H4 (cell line): Measurements from ENCODE around the gene UTP20. TPM values are rescaled to one million over a fixed set of nuclear protein-coding genes. Genes with fewer than 3 reads are reported as not detected.
"Not testable (repeated sequence)": the region's sequence is repeated elsewhere in the genome, so short reads cannot be mapped to it uniquely, and the experiment has no call there.

Source experiments
- DNase-seq: peaks from one replicate; pipeline ENCODE4 v3.0.0-alpha.2; 2015; ENCODE audit warnings: low spot score
- total RNA-seq: library from RNA; depleted of rRNA; stranded (reverse); fragments of >200 nt; shearing (Covaris generic); gene quantifications from 2 replicates; pipeline ENCODE4 v1.2.3, GENCODE V29; 2014

The UTP20 gene
- total RNA-seq, 1 experiment from 2014 or later = 17.0 TPM

DNA sequence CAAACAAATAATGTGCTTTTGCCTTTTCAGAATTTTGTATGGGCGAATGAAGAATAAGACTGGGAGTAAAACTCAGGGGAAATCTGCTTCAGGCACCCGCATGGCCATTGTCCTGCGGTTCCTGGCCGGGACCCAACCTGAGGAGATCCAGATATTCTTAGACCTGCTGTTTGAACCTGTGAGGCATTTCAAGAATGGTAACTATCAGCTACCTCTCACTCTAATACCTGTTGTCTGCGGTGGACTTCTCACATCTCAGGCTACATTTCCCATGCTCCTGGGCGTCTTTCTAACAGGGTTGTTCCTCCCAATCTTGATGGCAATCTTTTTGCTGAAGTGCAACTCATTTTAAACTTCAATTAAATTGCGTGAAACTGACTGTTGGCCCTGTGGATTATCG, 47.1 kb downstream of the UTP20 start:
- DNase-seq = no peak

- no peak for DNase-seq
Observed at GRCh38 chr12:101327546-101327945, 47.6 kb downstream of the UTP20 start.

GRCh38 chr12:101328917-101329316, 49.0 kb downstream of the UTP20 start:
- no peak for DNase-seq

GRCh38 chr12:101330631-101331030, 50.7 kb downstream of the UTP20 start:
- no peak for DNase-seq

DNA sequence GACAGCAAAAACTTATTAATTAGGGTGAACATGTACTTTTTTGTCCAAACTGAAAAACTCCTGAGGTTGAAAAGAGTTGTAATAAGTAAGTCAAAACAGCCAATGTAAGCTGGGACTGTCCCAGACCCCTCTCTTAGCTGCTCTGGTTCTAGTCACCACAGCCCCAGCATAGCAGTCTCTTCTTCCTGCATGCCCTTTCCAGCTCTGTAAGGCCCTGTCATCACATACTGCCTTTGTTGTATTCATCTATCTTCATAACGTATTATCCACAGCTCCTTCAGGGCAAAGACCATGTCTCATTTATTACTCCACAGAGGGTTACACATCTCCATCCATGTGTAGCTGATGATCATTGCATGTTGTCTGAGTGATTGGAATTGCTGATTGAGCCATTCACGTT, 56.5 kb downstream of the UTP20 start:
- DNase-seq = no peak

- no peak for DNase-seq
Observed at GRCh38 chr12:101338087-101338486, 58.2 kb downstream of the UTP20 start.

GRCh38 chr12:101343893-101344292, 64.0 kb downstream of the UTP20 start:
- DNase-seq = no peak

GRCh38 chr12:101351682-101352081, 71.8 kb downstream of the UTP20 start:
- no peak for DNase-seq

DNA sequence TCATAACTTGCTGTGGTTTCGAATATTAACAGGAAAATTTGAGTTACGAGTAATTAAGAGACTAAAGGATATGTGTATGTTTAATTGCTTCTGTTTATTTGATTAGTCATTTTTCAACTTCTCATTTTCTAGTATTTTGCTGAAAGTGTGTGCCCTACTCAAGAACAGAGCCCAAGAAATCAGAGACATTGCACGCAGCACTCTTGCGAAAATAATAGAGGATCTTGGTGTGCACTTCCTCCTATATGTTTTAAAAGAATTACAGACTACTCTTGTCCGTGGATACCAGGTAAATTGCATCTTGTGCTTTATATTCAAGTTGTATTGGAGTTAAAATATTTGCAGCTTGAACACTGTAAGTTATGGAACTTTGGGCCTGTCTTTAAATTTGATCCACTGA, 76.9 kb downstream of the UTP20 start:
- DNase-seq = no peak

- no peak for DNase-seq
Observed at GRCh38 chr12:101361455-101361854, 81.5 kb downstream of the UTP20 start.

GRCh38 chr12:101368016-101368415, 88.1 kb downstream of the UTP20 start:
- no peak for DNase-seq

DNA sequence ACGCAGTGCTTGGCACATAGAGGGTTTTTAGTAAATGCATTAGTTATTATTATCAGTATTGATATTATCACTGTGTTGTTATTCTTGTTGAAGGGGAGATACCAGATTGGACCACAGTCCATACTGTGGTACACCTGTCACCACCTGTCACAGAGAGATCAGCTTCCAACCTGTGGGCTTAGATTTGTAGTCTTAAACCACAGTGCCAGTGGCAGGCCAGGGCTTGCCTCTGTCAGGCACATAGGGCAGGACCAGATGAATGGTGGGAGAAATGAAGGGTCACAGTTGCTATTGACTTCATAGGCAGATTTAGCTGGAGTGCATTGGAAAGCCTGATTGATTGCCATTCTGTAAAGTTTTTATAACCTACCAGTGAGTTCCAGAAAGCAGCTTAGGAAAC, 92.5 kb downstream of the UTP20 start:
- no peak for DNase-seq

DNA sequence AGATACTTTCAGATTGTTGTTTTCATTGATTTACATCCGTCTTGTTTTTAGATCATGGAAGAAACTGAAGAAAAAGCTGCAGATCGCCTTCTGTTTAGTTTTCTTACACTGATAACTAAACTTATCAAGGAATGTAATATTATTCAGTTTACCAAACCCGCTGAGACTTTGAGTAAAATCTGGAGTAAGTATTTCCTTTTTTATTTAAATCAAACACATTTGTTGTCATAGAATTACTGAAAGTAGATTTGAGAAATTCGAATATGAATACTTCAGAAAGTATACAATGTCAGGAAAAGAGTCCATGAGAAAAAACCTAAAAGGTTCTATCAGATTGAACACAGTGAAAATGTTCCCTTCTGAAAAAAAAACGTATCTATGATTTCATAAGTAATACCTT, 95.7 kb downstream of the UTP20 start:
- DNase-seq = no peak

GRCh38 chr12:101379149-101379548, 99.2 kb downstream of the UTP20 start:
- no peak for DNase-seq

- DNase-seq = not testable (repeated sequence)
Observed at GRCh38 chr12:101391181-101391580, 111.3 kb downstream of the UTP20 start.

DNA sequence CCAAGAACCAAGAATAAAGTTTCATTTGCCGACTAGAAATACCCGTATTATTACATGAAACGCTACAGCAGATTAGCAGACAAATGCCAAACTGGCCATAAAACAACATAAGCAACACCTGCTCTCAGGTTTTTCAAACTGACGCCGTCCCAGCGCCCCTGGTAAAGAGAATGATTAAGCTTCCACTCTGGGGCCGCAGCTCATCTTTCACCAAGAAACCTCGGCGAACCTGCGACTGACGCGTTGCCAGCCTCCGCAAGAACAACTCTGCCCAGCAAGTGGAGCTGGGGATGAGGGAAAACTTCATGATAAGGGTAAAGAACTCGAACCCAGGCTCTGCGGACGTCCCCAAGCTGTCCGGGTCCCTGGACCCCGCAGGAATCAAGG, 127.1 kb downstream of the UTP20 start:
- no peak for DNase-seq

DNA sequence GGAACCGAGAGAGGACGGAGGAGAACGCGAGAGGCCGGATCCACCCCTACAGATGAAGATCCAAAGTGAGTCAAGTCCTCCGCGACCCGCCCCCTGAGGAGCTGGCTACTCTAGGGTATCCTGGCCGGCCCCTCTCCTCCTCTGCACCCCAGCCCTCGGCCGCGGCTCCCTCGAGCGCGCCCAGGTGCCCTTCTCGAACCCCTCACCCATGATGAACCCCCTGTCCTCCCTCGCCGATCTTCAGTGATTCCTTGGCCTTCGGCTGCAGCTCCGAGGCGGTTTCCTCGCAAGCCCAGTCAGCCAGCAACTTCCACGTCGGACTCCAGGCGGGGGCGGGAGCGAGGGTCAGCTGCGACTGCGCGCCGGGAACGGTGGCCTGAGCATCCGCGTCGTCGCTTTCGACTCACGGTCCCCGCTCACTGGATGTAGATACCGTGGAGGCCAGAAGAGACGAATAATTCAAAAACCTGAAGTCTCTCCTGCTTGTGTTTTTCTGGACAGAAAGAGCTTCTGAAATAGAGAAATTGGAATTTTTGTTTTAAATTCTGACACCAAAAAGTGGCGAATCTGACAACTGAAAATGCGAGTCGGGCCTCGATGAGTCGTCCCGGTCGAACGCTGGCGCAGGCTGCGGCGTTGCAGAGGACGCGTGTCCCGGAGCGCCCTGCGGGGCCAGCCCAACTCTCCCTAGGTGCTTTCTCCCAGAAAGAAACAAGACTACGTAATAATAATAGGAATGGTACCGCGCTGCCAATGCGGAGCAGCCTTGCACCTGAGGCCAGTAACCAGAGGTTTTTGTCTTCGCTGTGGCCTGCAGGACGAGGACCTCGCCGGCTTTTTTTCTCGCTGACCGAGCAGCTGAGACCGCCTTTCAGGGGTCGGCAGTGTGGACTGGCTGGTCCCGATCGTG, 127.8 kb downstream of the UTP20 start, which contains the start of gene ARL1:
ARL1 (minus strand) TSS at position 337 of the 910 bp plus-strand sequence; CDS start at position 210, 127 bp downstream.
- DNase-seq = peak; percentile 79

- DNase-seq = not testable (repeated sequence)
Observed at GRCh38 chr12:101410169-101410568, 130.3 kb downstream of the UTP20 start.

DNA sequence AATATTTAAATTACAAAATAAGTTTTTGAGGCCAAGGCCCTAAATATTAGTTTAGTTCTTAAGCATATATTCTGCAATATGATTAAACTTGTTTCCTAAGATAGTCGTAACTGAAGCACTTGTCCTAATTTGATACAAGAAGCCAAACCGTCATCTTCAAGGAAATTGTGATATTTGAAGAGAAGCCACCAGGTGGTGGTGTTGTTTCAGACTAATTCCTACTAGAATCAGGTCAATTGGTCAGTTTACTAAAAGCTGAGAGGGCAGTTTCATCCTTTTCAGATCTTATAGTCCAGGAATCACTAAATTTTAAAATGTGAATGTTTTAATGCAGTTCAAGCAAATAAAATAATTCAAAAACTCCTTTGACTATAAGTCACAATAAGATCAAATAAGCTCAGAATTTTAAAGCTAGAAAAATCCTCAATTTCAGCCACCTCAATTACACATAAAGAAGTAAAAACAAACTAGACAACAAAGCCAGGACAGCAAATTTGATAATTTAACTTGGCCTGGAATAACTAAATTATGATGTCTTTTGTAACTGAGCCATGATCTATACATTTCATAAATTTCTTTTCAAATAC, 134.7 kb downstream of the UTP20 start:
- peak; percentile 45 for DNase-seq

DNA sequence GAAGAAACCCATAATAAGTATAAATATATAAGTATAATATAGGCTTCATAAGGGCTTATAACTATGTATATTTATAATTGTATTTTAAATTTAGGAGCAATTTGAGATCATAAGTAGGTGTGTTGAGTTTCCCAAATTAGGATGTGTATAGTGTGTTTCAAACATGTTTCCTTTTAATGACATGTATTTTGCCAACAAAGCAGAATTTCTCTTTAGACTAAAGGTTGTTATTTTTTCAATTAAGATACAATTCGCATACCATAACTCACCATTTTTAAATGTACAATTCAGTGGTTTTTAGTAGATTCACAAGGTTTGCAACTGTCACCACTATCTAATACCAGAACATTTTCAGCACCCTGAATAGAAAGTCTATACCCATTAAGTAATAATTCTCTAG, 135.3 kb downstream of the UTP20 start:
- DNase-seq = no peak

DNA sequence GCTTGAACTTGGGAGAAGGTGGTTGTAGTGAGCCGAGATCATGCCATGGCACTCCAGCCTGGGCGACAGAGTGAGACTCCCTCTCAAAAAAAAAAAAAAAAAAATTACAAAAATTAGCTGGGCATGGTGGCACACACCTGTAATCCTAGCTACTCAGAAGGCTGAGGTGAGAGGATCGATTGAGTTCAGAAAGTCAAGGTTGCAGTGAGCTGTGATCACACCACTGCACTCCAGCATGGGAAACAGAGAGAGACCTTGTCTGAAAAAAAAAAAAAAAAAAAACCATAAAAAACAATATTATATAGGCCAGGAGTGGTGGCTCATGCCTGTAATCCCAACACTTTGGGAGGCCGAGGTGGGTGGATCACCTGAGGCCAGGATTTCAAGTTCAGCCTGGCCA, 142.2 kb downstream of the UTP20 start:
- not testable (repeated sequence) for DNase-seq

GRCh38 chr12:101424620-101425019, 144.7 kb downstream of the UTP20 start:
- DNase-seq = no peak

DNA sequence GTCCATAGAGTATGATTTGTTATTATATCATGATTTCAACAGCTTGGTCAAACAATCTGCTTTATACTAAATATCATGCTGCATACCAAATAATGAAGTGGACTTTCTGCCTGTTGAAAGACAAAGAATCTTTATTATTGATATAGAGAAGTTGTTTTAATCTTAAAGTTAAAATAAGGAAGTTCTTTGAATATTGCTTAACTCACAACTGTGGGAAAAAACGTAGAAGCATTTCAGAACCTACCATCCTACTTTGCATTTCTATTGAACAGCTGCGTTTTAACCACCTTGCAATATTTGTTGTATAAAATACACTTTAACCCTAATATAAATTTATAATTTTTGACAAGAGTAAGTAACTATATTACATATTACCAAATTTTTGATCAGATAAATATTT, 150.6 kb downstream of the UTP20 start:
- no peak for DNase-seq
